Smooth muscle cell (in vitro differentiated cells): ENCODE results near the gene TTYH2. TPM values are rescaled to one million over a fixed set of nuclear protein-coding genes. Genes with fewer than 3 reads are reported as not detected.

Experiments
- DNase-seq: peaks from one replicate; lab custom pipeline; 2025; ENCODE audit not compliant: unreplicated experiment; lab: John Stamatoyannopoulos, UW
- H2AFZ ChIP-seq: fragments of 200-600 bp; sonication (generic); 2 replicates; pipeline ENCODE4 v1.6.0; 2016; ENCODE audit warnings: antibody characterized with exemption, low read depth, mild to moderate bottlenecking
- H3F3A ChIP-seq: fragments of 200-600 bp; sonication (generic); 2 replicates; pipeline ENCODE4 v1.6.0; 2017; ENCODE audit warnings: antibody characterized with exemption, low read depth
- H3K27ac ChIP-seq: fragments of 200-600 bp; sonication (generic); 2 replicates; pipeline ENCODE4 v1.5.1; 2016; ENCODE audit warnings: low read depth, mild to moderate bottlenecking
- H3K27me3 ChIP-seq: fragments of 200-600 bp; sonication (generic); 2 replicates; pipeline ENCODE4 v1.6.1; 2016; ENCODE audit warnings: low read depth, mild to moderate bottlenecking
- H3K36me3 ChIP-seq: fragments of 200-600 bp; sonication (generic); 2 replicates; pipeline ENCODE4 v1.5.1; 2016; ENCODE audit warnings: low read depth
- H3K4me1 ChIP-seq: fragments of 200-600 bp; sonication (generic); 2 replicates; pipeline ENCODE4 v1.5.1; 2016; ENCODE audit warnings: low read depth
- H3K4me2 ChIP-seq: fragments of 200-600 bp; sonication (generic); 2 replicates; pipeline ENCODE4 v1.6.0; 2016; ENCODE audit warnings: mild to moderate bottlenecking
- H3K4me3 ChIP-seq: fragments of 200-600 bp; sonication (generic); 2 replicates; pipeline ENCODE4 v1.5.1; 2016; ENCODE audit warnings: mild to moderate bottlenecking
- H3K79me2 ChIP-seq: fragments of 200-600 bp; sonication (generic); 2 replicates; pipeline ENCODE4 v1.6.0; 2016; ENCODE audit warnings: low read depth, mild to moderate bottlenecking
- H3K9ac ChIP-seq: fragments of 200-600 bp; sonication (generic); 2 replicates; pipeline ENCODE4 v1.6.0; 2016; ENCODE audit warnings: low read depth
- H3K9me3 ChIP-seq: fragments of 200-600 bp; sonication (generic); replicated peaks from 2 replicates; pipeline ENCODE4 v1.5.1; 2016; ENCODE audit warnings: low read depth
- H4K20me1 ChIP-seq: fragments of 200-600 bp; sonication (generic); 2 replicates; pipeline ENCODE4 v1.6.0; 2016; ENCODE audit warnings: low read depth
- CTCF ChIP-seq: fragments of 200-600 bp; sonication (generic); IDR thresholded peaks from 2 replicates; pipeline ENCODE4 v1.5.1; 2017; ENCODE audit warnings: borderline replicate concordance, mild to moderate bottlenecking, antibody characterized with exemption; ENCODE audit not compliant: insufficient read depth, poor library complexity, severe bottlenecking
- WGBS: methylation state at CpG from one replicate; pipeline ENCODE4 v1.1.7; 2016; ENCODE audit warnings: low lambda C conversion rate; 5-methylcytosine and 5-hydroxymethylcytosine counted together
- polyA plus RNA-seq: library from polyadenylated mRNA; unstranded; fragments of >200 nt; fragmentation: Nextera tagmentation; extraction: Ambion mirVana; gene quantifications from 2 replicates; pipeline ENCODE4 v1.2.1, GENCODE V29; 2016
- total RNA-seq: library from RNA; depleted of rRNA; stranded (reverse); fragments of >200 nt; gene quantifications from 2 replicates; pipeline ENCODE4 v1.2.3, GENCODE V29; 2014

TTYH2 gene
- total and polyA plus RNA-seq, 2 experiments from 2014 or later = 1.6 to 1.9 TPM

- H3K9me3 ChIP-seq = no peaks in the 10 kb centered on the region
- no peak overlapping the region for H3K4me2 ChIP-seq
- WGBS = 92% methylated on average over 13 of the region's 13 CpGs
- TF ChIP-seq CTCF = no peak
- peaks cover 10% of the 10 kb centered on the region for H3K4me1 ChIP-seq
- peaks cover 5% of the 10 kb centered on the region for H3F3A ChIP-seq
- H3K79me2 ChIP-seq = no peaks in the 10 kb centered on the region
- no peak overlapping the region for H2AFZ ChIP-seq
- no peaks in the 10 kb centered on the region for H3K36me3 ChIP-seq
- no peaks in the 10 kb centered on the region for H3K27me3 ChIP-seq
- no peak overlapping the region for H3K27ac ChIP-seq
- no peak overlapping the region for H3K9ac ChIP-seq
- DNase-seq = no peak
- peaks cover 4% of the 10 kb centered on the region for H4K20me1 ChIP-seq
- no peak overlapping the region for H3K4me3 ChIP-seq
Observed at GRCh38 chr17:74217037-74217730, 3.8 kb downstream of the TTYH2 start.

DNA sequence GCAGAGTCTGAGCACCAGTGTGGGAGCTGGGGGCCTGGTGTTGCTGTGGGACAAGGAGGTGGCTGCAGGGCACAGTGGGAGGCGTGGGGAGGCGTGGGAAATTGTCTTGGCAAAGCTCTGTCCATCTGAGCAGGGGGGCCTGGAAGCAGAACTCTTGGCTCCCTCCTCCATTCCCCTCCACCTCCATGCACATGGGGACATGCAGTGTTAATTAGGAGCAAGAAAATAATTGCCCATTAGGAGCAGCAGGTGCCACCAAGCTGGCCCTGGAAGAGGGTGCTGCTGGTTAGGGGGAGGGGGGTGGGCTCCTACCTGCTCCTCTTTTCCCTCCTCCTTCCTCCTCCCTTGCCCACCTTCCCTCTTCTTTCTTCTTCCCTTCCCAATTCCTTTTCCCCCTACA lies 4.5 kb downstream of the TTYH2 start:
- no peaks in the 10 kb centered on the region for H3K36me3 ChIP-seq
- no peak overlapping the region for H3K9ac ChIP-seq
- H4K20me1 ChIP-seq = no peaks in the 10 kb centered on the region
- no peak for TF ChIP-seq CTCF
- no peaks in the 10 kb centered on the region for H3K79me2 ChIP-seq
- no peaks in the 10 kb centered on the region for H3K27me3 ChIP-seq
- no peaks in the 10 kb centered on the region for H3K9me3 ChIP-seq
- WGBS = 86% methylated on average over 2 of the region's 2 CpGs
- peaks cover 3% of the 10 kb centered on the region for H3K4me1 ChIP-seq
- H3F3A ChIP-seq = no peaks in the 10 kb centered on the region
- no peak for DNase-seq
- no peak overlapping the region for H3K4me2 ChIP-seq
- H3K27ac ChIP-seq = no peak overlapping the region
- H2AFZ ChIP-seq = no peak overlapping the region
- H3K4me3 ChIP-seq = no peak overlapping the region

- Histone ChIP-seq H3K79me2 (no peaks in the 10 kb centered on the region), H3K9ac (no peak overlapping the region), H3F3A (no peaks in the 10 kb centered on the region), H3K36me3 (no peaks in the 10 kb centered on the region), H3K4me1 (no peaks in the 10 kb centered on the region), H3K27ac (no peak overlapping the region), H3K9me3 (no peaks in the 10 kb centered on the region), H2AFZ (no peak overlapping the region), H3K27me3 (no peaks in the 10 kb centered on the region), H4K20me1 (no peaks in the 10 kb centered on the region), H3K4me2 (no peak overlapping the region), H3K4me3 (no peak overlapping the region)
- no peak for DNase-seq
- 61% methylated on average over 8 of the region's 8 CpGs for WGBS
- TF ChIP-seq CTCF = no peak
Observed at GRCh38 chr17:74218436-74218835, 5.1 kb downstream of the TTYH2 start.

GRCh38 chr17:74219576-74220133 lies 6.3 kb downstream of the TTYH2 start:
- Histone ChIP-seq H4K20me1 (no peaks in the 10 kb centered on the region), H2AFZ (no peak overlapping the region), H3K36me3 (no peaks in the 10 kb centered on the region), H3K79me2 (no peaks in the 10 kb centered on the region), H3K27ac (no peak overlapping the region), H3F3A (no peaks in the 10 kb centered on the region), H3K4me2 (no peak overlapping the region), H3K9ac (no peak overlapping the region), H3K27me3 (no peaks in the 10 kb centered on the region), H3K4me3 (no peak overlapping the region), H3K4me1 (no peaks in the 10 kb centered on the region), H3K9me3 (no peaks in the 10 kb centered on the region)
- TF ChIP-seq CTCF = no peak
- WGBS = 90% methylated on average over 3 of the region's 3 CpGs
- DNase-seq = no peak
